H9 (cell line): ENCODE measurements around the gene CFAP99. TPM values are rescaled to one million over a fixed set of nuclear protein-coding genes. Genes with fewer than 3 reads are reported as not detected.
A peak's percentile ranks its signal among the peaks of the same experiment; 100 is the strongest.

ENCODE experiments used
- DNase-seq: peaks from one replicate; pipeline ENCODE4 v3.0.0-alpha.2; 2017
- H2AFZ ChIP-seq: one replicate; pipeline ENCODE4 v1.6.1; 2013; ENCODE audit warnings: mild to moderate bottlenecking, low read length, control low read depth, moderate library complexity
- H2AK5ac ChIP-seq: 2 replicates; pipeline ENCODE4 v1.6.1; 2013; ENCODE audit warnings: low read length, control low read depth, mixed read lengths; ENCODE audit not compliant: insufficient read length
- H2BK120ac ChIP-seq: one replicate; pipeline ENCODE4 v1.6.1; 2013; ENCODE audit warnings: low read depth, mild to moderate bottlenecking, low read length, control low read depth, inconsistent platforms; ENCODE audit not compliant: poor library complexity, severe bottlenecking
- H2BK12ac ChIP-seq: 2 replicates; pipeline ENCODE4 v1.6.1; 2013; ENCODE audit warnings: low read length, control low read depth, mixed read lengths, low read depth; ENCODE audit not compliant: insufficient read length
- H2BK15ac ChIP-seq: 2 replicates; pipeline ENCODE4 v1.6.1; 2013; ENCODE audit warnings: low read depth, low read length, control low read depth
- H2BK20ac ChIP-seq: one replicate; pipeline ENCODE4 v1.6.1; 2013; ENCODE audit warnings: low read depth, mild to moderate bottlenecking, low read length, control low read depth, inconsistent platforms; ENCODE audit not compliant: poor library complexity, severe bottlenecking
- H2BK5ac ChIP-seq: 2 replicates; pipeline ENCODE4 v1.6.1; 2013; ENCODE audit warnings: low read length, control low read depth, mixed read lengths; ENCODE audit not compliant: insufficient read length
- H3K14ac ChIP-seq: 2 replicates; pipeline ENCODE4 v1.6.1; 2013; ENCODE audit warnings: low read length, control low read depth; ENCODE audit not compliant: insufficient read depth
- H3K18ac ChIP-seq: 2 replicates; pipeline ENCODE4 v1.6.1; 2013; ENCODE audit warnings: low read depth, mild to moderate bottlenecking, mixed read lengths, low read length, control low read depth; ENCODE audit not compliant: insufficient read length
- H3K23ac ChIP-seq: 2 replicates; pipeline ENCODE4 v1.6.1; 2013; ENCODE audit warnings: low read length, control low read depth, mixed read lengths, low read depth; ENCODE audit not compliant: insufficient read length
- H3K23me2 ChIP-seq: 2 replicates; pipeline ENCODE4 v1.6.1; 2013; ENCODE audit warnings: low read depth, mild to moderate bottlenecking, mixed read lengths, low read length, control low read depth; ENCODE audit not compliant: insufficient read length, poor library complexity, severe bottlenecking
- H3K27ac ChIP-seq: 2 replicates; pipeline ENCODE4 v1.5.1; 2013; ENCODE audit warnings: low read length, control low read depth, mixed read lengths, low read depth; ENCODE audit not compliant: insufficient read length
- H3K27me3 ChIP-seq: 2 replicates; pipeline ENCODE4 v1.6.1; 2013; ENCODE audit warnings: low read length, control low read depth, inconsistent platforms; ENCODE audit not compliant: insufficient read depth
- H3K4ac ChIP-seq: 2 replicates; pipeline ENCODE4 v1.6.1; 2013; ENCODE audit warnings: low read depth, mild to moderate bottlenecking, control low read depth, inconsistent platforms, low read length, moderate library complexity
- H3K4me1 ChIP-seq: 2 replicates; pipeline ENCODE4 v1.6.1; 2013; ENCODE audit warnings: low read length, control low read depth, inconsistent platforms; ENCODE audit not compliant: insufficient read depth
- H3K4me2 ChIP-seq: 2 replicates; pipeline ENCODE4 v1.6.1; 2013; ENCODE audit warnings: low read length, control low read depth, mixed read lengths; ENCODE audit not compliant: insufficient read length, insufficient read depth
- H3K56ac ChIP-seq: 2 replicates; pipeline ENCODE4 v1.6.1; 2013; ENCODE audit warnings: low read depth, mild to moderate bottlenecking, mixed read lengths, low read length, control low read depth; ENCODE audit not compliant: insufficient read length
- H3K79me1 ChIP-seq: 2 replicates; pipeline ENCODE4 v1.6.1; 2013; ENCODE audit warnings: low read depth, mild to moderate bottlenecking, moderate library complexity, low read length, control low read depth, inconsistent platforms; ENCODE audit not compliant: insufficient read depth, poor library complexity, severe bottlenecking
- H3K79me2 ChIP-seq: 2 replicates; pipeline ENCODE4 v1.6.1; 2013; ENCODE audit warnings: low read length, control low read depth, inconsistent platforms; ENCODE audit not compliant: insufficient read depth
- H3K9ac ChIP-seq: 2 replicates; pipeline ENCODE4 v1.6.1; 2013; ENCODE audit warnings: low read length, control low read depth, mixed read lengths; ENCODE audit not compliant: insufficient read length; ENCODE audit errors: extremely low read depth
- H3K9me3 ChIP-seq: one replicate; pipeline ENCODE4 v1.6.1; 2013; ENCODE audit warnings: low read depth, low read length, inconsistent platforms; ENCODE audit not compliant: control insufficient read depth
- H3T11ph ChIP-seq: one replicate; pipeline ENCODE4 v1.6.1; 2013; ENCODE audit warnings: mild to moderate bottlenecking, low read length, control low read depth, inconsistent platforms
- H4K20me1 ChIP-seq: one replicate; pipeline ENCODE4 v1.6.1; 2013; ENCODE audit not compliant: control insufficient read depth, insufficient read length, insufficient read depth
- H4K5ac ChIP-seq: 2 replicates; pipeline ENCODE4 v1.6.1; 2013; ENCODE audit warnings: low read depth, mild to moderate bottlenecking, mixed read lengths, low read length, control low read depth; ENCODE audit not compliant: insufficient read length
- H4K8ac ChIP-seq: replicated peaks from 2 replicates; pipeline ENCODE4 v1.6.1; 2013; ENCODE audit warnings: low read length, control low read depth, mixed read lengths, low read depth; ENCODE audit not compliant: insufficient read length
- H4K91ac ChIP-seq: 2 replicates; pipeline ENCODE4 v1.6.1; 2013; ENCODE audit warnings: low read depth, mild to moderate bottlenecking, moderate library complexity, mixed read lengths, low read length, control low read depth; ENCODE audit not compliant: insufficient read length
- H3K27ac Mint-ChIP-seq, 3 experiments: 2 replicates in 2 of 3; 3 replicates in 1 of 3; pipeline ENCODE4 v1.8.0; 2020 to 2021; ENCODE audit warnings: mixed read lengths in 3 of 3, mild to moderate bottlenecking in 1 of 3, moderate library complexity in 1 of 3
- H3K27me3 Mint-ChIP-seq: 2 replicates; pipeline ENCODE4 v1.8.0; 2021; ENCODE audit warnings: low read depth, mild to moderate bottlenecking, moderate library complexity, mixed read lengths
- H3K36me3 Mint-ChIP-seq, 3 experiments: 2 replicates in 2 of 3; 3 replicates in 1 of 3; pipeline ENCODE4 v1.8.0; 2020 to 2021; ENCODE audit warnings: low read depth in 3 of 3, mixed read lengths in 3 of 3; ENCODE audit not compliant: insufficient read depth in 1 of 3
- H3K4me1 Mint-ChIP-seq, 2 experiments: 2 replicates each; pipeline ENCODE4 v1.8.0; 2020; ENCODE audit warnings: mixed read lengths in 2 of 2
- H3K4me3 Mint-ChIP-seq, 2 experiments: 2 replicates in 1 of 2; 3 replicates in 1 of 2; pipeline ENCODE4 v1.8.0; 2020 to 2021; ENCODE audit warnings: mild to moderate bottlenecking in 2 of 2, mixed read lengths in 2 of 2, moderate library complexity in 1 of 2
- H3K9me3 Mint-ChIP-seq, 2 experiments: 2 replicates in 1 of 2; 3 replicates in 1 of 2; pipeline ENCODE4 v1.8.0; 2020; ENCODE audit warnings: mild to moderate bottlenecking in 2 of 2, mixed read lengths in 2 of 2, moderate library complexity in 1 of 2
- WGBS: extraction: QIAGEN DNeasy Blood & Tissue Kit; methylation state at CpG from one replicate; pipeline ENCODE4 v1.1.7; 2013; ENCODE audit warnings: missing lambda C conversion rate, low lambda C conversion rate, mixed read lengths; ENCODE audit not compliant: insufficient read length; ENCODE audit errors: extremely low coverage; 5-methylcytosine and 5-hydroxymethylcytosine counted together
- total RNA-seq: library from RNA; stranded (reverse); gene quantifications from 2 replicates; pipeline ENCODE4 v1.2.1, GENCODE V29; 2021
- TF ChIP-seq, protein P1 (sequence below): fragments of 200-600 bp; sonication (generic); conservative IDR thresholded peaks from 3 replicates; pipeline ENCODE4 v1.8.0; 2021; ENCODE audit warnings: antibody characterized with exemption, mild to moderate bottlenecking

The CFAP99 gene
- total RNA-seq, 1 experiment from 2014 or later = 0.35 TPM

DNA sequence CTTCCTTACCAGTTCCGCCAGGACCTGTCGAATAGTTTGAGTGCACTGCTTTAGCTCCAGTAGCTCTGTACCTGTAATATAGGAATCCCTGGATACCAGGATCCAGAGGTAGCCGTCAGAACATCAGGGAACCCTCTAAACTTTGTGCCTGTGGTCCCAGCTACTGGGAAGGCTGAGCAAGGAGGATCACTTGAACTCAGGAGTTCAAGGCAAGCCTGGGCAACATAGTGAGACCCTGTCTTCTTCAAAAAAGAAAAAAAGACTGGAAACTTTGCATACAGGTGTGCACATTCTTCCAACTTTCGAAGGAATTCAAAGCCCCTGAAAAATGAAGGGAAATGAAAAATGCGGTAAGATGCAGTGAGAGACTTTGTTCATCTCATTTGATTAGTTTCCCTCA is 85.1 kb downstream of the CFAP99 start:
- H3K9ac ChIP-seq = no peak overlapping the region
- no peak overlapping the region for H2AK5ac ChIP-seq
- H2BK120ac ChIP-seq = no peak overlapping the region
- H3K27ac ChIP-seq = no peak overlapping the region
- H4K5ac ChIP-seq = no peak overlapping the region
- H3K23me2 ChIP-seq = no peaks in the 10 kb centered on the region
- no peak overlapping the region for H4K8ac ChIP-seq
- no peak overlapping the region for H2BK15ac ChIP-seq
- H3K4me3 Mint-ChIP-seq = no peak overlapping the region
- no peaks in the 10 kb centered on the region for H3K4me1 ChIP-seq
- H3K27me3 Mint-ChIP-seq = no peaks in the 10 kb centered on the region
- no peak overlapping the region for H3K14ac ChIP-seq
- H3K56ac ChIP-seq = no peak overlapping the region
- no peak overlapping the region for H2AFZ ChIP-seq
- H3T11ph ChIP-seq = no peak overlapping the region
- DNase-seq = no peak
- no peak overlapping the region for H4K91ac ChIP-seq
- H3K23ac ChIP-seq = no peak overlapping the region
- no peak overlapping the region for H2BK20ac ChIP-seq
- H3K9me3 ChIP-seq = no peaks in the 10 kb centered on the region
- no peaks in the 10 kb centered on the region; a peak in 1 of 4 replicates for H3K4me1 Mint-ChIP-seq
- no peak overlapping the region for H3K18ac ChIP-seq
- H3K79me1 ChIP-seq = peaks cover 5% of the 10 kb centered on the region
- no peak overlapping the region for H2BK12ac ChIP-seq
- TF ChIP-seq, protein P1, sequence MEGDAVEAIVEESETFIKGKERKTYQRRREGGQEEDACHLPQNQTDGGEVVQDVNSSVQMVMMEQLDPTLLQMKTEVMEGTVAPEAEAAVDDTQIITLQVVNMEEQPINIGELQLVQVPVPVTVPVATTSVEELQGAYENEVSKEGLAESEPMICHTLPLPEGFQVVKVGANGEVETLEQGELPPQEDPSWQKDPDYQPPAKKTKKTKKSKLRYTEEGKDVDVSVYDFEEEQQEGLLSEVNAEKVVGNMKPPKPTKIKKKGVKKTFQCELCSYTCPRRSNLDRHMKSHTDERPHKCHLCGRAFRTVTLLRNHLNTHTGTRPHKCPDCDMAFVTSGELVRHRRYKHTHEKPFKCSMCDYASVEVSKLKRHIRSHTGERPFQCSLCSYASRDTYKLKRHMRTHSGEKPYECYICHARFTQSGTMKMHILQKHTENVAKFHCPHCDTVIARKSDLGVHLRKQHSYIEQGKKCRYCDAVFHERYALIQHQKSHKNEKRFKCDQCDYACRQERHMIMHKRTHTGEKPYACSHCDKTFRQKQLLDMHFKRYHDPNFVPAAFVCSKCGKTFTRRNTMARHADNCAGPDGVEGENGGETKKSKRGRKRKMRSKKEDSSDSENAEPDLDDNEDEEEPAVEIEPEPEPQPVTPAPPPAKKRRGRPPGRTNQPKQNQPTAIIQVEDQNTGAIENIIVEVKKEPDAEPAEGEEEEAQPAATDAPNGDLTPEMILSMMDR = no peak
- no CpG with 5 or more reads among the region's 5 CpGs for WGBS
- H3K9me3 Mint-ChIP-seq = no peaks in the 10 kb centered on the region
- no peaks in the 10 kb centered on the region for H3K27me3 ChIP-seq
- H2BK5ac ChIP-seq = no peak overlapping the region
- no peaks in the 10 kb centered on the region for H4K20me1 ChIP-seq
- no peak overlapping the region for H3K4ac ChIP-seq
- H3K79me2 ChIP-seq = 0 out of 2 replicates have a peak, but pooled peaks cover 1% of the 10 kb centered on the region
- peaks cover 44 to 82% (median 66%) of the 10 kb centered on the region in 3 experiments for H3K36me3 Mint-ChIP-seq
- H3K4me2 ChIP-seq = no peak overlapping the region
- peak overlapping the region in 1 of 3 experiments; percentile 25; a peak in 1 of 7 replicates for H3K27ac Mint-ChIP-seq
